HG03196 (cell line): ENCODE data around the gene NFKBIB.
"Not testable (repeated sequence)": the region's sequence is repeated elsewhere in the genome, so short reads cannot be mapped to it uniquely, and the experiment has no call there.

Experiments used
- ATAC-seq: cut with Tn5 transposase; IDR thresholded peaks from one replicate; pipeline ENCODE4 v1.9.1; 2021; ENCODE audit not compliant: unreplicated experiment

NFKBIB gene

DNA sequence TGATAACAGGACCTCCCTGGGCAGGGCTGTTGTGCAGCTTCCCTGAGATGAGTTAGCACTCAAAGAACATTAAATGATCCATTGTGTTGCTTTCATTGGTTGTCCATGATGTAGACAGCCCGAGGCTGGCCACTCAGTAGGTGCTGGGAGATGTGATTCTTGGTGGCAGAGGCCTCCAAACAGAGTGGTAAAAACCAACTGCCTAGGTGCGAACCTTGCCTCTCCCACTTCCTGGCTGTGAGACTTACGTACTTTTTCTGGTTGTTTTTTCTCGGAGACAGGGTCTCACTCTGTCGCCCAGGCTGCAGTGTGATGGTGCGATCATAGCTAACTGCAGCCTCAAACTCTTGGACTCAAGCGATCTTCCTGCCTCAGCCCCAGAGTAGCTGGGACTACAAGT lies 24.6 kb downstream of the NFKBIB start:
- ATAC-seq: no peak

GRCh38 chr19:38928391-38929001 lies 28.7 kb downstream of the NFKBIB start:
- no peak for ATAC-seq

DNA sequence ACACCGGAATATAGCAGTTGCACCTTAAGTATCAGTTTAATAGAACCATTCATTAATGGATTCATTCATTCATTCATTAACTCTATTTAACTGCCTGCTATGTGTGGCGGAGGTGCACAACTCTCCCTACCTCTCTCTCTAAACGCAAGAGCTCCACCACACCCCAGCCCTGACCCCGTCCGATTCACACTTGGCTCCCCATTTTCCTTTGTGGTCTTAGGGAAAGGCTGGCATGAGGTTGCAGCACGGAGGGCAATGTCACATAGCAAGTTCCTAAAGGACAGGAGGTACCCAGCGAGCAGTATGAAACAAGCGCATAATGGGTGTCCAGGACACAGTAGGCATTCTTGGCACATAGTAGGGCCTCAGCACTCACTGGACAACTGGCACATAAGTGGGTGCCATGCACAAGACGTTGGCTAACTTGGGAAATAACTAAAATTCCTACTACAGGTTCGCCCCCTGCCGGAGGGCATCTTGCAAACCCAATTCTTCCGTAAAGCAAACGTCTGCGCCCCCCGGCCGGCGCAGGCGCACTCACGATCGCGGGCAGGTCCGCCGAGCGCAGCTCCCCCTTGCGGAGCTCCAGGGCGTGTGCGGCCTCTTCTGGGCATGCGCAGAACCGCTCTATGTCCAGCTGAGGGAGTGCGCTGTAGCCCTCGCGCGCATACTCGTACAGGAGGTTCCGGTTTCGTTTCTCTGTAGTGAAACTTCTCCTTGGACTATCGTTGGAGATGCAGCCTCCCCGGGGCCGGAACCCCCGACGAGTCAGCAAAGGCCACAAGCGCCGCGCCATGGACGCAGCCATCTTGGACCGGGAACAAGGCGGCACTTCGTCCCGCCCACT lies 30.4 kb downstream of the NFKBIB start, which contains the start of gene SARS2:
Gene SARS2, minus strand, starts transcription at position 835 of the 847 bp plus-strand sequence. Its CDS starts 27 bp downstream, at position 808.
- ATAC-seq: peak; percentile 63

DNA sequence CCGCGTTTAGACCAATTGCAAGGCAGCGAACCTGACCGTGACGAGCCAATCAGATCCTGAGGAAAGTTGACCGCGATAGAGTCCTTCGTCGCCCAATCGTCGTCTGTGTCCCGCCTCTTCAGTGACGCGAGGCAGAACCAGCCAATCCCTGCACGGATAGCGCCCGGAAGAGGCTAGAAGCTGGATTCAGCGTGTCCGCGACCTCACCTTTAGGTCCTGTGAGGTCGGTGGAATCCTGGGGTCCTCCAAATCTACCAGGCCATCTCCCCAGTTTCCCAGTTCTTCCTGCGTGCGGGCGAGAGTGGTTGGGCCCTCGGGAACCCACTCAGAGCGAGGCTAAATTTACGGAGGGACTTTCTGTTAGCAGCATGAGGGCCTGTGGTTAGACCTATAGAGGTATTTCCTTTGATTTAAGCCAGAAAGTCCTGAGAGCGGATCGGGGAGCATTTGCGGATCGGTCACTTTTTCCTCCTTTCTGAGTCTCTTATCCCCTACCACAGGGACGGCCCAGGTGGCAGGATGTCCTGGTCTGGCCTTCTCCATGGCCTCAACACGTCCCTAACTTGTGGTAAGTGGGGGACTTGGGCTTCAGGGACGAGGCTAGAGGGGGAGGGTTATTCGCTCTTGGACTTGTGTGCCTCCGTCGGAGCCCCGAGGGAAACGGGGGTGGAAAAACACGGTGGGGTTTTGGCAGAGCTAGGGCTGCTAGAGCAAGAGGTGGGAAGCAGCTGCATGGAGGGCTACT lies 31.2 kb downstream of the NFKBIB start, which contains the start of gene MRPS12:
Gene MRPS12, plus strand, starts transcription at position 169 of the 745 bp plus-strand sequence. Its CDS starts 351 bp downstream, at position 520.
- peak; percentile 87 for ATAC-seq

- ATAC-seq: no peak
Observed at GRCh38 chr19:38931521-38931793, 31.7 kb downstream of the NFKBIB start.

- ATAC-seq: no peak
Observed at GRCh38 chr19:38932425-38933179, 32.8 kb downstream of the NFKBIB start.

GRCh38 chr19:38933544-38933943 lies 33.8 kb downstream of the NFKBIB start:
- no peak for ATAC-seq

- ATAC-seq: no peak
Observed at GRCh38 chr19:38939957-38940356, 40.2 kb downstream of the NFKBIB start.

GRCh38 chr19:38941466-38941865 lies 41.7 kb downstream of the NFKBIB start:
- ATAC-seq: not testable (repeated sequence)

- no peak for ATAC-seq
Observed at GRCh38 chr19:38941979-38942378, 42.2 kb downstream of the NFKBIB start.

GRCh38 chr19:38942471-38943181 lies 42.9 kb downstream of the NFKBIB start:
- ATAC-seq: no peak

GRCh38 chr19:38944981-38945506 lies 45.3 kb downstream of the NFKBIB start:
- ATAC-seq: no peak

DNA sequence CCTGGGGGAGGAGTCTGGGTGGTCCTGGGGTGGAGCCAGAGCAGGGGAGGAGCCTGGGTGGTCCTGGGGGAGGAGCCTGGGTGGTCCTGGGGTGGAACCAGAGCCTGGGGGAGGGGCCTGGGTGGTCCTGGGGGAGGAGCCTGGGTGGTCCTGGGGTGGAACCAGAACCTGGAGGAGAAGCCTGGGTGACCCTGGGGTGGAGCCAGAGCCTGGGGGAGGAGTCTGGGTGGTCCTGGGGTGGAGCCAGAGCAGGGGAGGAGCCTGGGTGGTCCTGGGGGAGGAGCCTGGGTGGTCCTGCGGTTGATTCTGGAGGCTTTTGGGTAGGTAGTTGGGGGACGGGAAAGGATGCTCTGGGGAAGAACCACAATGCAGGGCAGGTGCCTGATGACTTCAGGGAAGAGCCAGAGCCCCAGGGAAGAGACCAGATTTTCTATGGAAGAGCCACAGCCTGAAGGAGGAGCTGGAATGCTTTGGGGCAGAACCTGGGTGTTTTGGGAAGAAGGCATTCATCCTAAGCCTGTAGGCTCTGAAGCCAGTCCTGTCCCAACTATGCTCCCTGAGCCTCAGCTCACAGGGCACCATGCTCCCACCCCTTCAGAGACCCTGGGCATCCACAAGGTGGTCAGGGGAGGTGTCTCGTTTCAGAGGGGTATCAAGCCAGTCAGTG lies 45.9 kb downstream of the NFKBIB start:
- no peak for ATAC-seq

GRCh38 chr19:38946229-38947010 lies 46.7 kb downstream of the NFKBIB start:
- no peak for ATAC-seq

DNA sequence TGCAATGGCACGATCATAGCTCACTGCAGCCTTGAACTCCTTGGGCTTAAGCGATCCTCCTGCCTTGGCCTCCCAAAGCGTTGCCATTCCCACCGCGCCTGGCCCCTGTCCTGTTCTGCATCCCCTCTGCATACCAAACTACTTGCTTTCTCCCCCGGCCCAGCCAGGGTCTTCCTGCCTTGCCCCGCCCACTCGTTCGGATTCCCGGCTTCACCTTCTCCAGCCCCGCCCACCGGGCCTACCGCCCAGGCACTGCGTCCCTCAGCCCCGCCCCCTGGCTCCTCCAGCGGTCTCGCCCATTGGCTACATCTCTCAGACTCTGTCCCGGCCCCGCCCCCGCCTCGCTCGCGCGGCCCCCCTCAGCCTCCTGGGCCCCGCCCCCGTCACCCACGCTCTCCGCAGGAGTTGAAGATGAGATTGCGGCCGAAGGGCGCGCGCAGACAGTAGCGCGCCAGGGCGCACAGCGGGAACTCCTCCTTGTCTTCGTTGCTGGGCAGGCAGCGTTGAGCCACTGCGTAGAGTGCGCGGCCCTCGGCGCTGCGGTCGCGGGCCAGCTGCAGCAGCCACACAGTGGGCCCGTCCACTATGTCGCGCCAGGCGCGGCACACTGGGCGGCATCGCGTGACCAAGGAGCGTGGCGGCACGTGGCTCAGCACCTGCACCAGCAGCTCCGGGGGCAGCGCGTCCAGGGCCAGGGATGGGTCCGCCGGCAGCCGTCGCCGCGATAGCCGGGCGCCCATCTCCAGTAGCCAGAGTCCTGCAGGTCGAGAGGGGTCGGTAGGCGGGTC lies 50.0 kb downstream of the NFKBIB start:
- ATAC-seq: no peak

GRCh38 chr19:38951187-38951586 lies 51.4 kb downstream of the NFKBIB start:
- ATAC-seq: no peak

DNA sequence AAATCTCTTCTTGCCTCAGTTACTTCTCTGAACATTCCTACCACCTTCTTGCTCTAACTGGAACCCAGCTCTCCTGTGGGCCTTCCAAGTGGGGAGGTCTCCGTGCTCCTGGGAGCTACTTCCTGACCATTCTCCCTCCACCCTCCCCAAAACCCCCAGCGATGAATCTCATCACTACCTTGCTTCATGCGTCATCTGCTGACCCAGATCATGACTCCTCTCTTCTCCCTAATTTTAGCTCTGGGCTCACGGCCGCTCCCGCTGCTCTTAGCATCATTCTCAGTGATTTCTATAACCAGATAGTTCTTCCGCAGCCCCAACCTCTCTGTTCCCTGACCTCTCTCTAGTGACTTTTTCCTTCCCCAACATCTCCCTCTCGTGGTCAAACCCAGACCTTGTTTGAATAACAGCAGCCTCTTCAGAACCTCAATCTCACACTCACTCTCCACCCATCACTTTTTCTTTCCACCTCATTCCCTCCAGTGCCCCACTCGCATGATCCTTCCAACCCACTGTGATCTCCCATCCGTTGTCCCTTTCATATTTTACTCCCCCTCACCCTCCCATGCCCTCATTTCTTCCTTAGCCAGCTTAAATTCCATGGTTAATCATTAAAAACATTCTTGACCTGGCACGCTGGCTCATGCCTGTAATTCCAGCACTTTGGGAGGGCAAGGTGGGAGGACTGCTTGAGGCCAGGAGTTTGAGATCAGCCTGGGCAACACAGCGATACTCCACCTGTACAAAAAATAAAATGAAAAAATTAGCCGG lies 52.8 kb downstream of the NFKBIB start:
- ATAC-seq: no peak
